A549 (cell line): ENCODE data around the gene CACUL1.

ENCODE experiments used
- CEBPB ChIP-seq, 2 experiments: fragments of >200 bp in 1 of 2; sonication (Bioruptor Twin) in 1 of 2; formaldehyde crosslinking in 1 of 2; IDR thresholded peaks; 2 replicates each; pipeline ENCODE4 v1.6.1; 2012 to 2016
- CHD2 ChIP-seq: fragments of 150-350 bp; IDR thresholded peaks from 2 replicates; pipeline ENCODE4 v1.6.1; 2014; ENCODE audit warnings: low read length; ENCODE audit not compliant: partially characterized antibody
- ESRRA ChIP-seq: fragments of 150-350 bp; IDR thresholded peaks from 2 replicates; pipeline ENCODE4 v1.6.1; 2014; ENCODE audit warnings: mild to moderate bottlenecking, low read length, borderline replicate concordance
- KDM1A ChIP-seq: fragments of 200-600 bp; sonication (generic); IDR thresholded peaks from 2 replicates; pipeline ENCODE4 v1.6.1; 2016; ENCODE audit warnings: low read depth, mild to moderate bottlenecking
- MAX ChIP-seq: IDR thresholded peaks from 2 replicates; pipeline ENCODE4 v1.6.1; 2012
- NFE2L2 ChIP-seq: fragments of 150-350 bp; conservative IDR thresholded peaks from 2 replicates; pipeline ENCODE4 v1.6.1; 2014; ENCODE audit warnings: low read length
- PBX3 ChIP-seq: IDR thresholded peaks from 2 replicates; pipeline ENCODE4 v1.6.1; 2012
- POLR2A ChIP-seq: IDR thresholded peaks from 2 replicates; pipeline ENCODE4 v1.6.1; 2012; ENCODE audit warnings: mild to moderate bottlenecking, low read length
- POLR2AphosphoS2 ChIP-seq: conservative IDR thresholded peaks from 2 replicates; pipeline ENCODE4 v1.6.1; 2012; ENCODE audit warnings: low read length, improper control_type of control experiment, inconsistent platforms
- REST ChIP-seq: fragments of 200-600 bp; sonication (generic); IDR thresholded peaks from 2 replicates; pipeline ENCODE4 v1.6.1; 2016; ENCODE audit warnings: antibody characterized with exemption, mild to moderate bottlenecking, moderate library complexity
- RFX5 ChIP-seq: fragments of 450-650 bp; IDR thresholded peaks from 2 replicates; pipeline ENCODE4 v1.7.1; 2014; ENCODE audit warnings: antibody characterized with exemption, mild to moderate bottlenecking, moderate library complexity
- TF ChIP-seq, protein P1 (sequence below): fragments of >200 bp; sonication (Bioruptor Twin); formaldehyde crosslinking; IDR thresholded peaks from 3 replicates; pipeline ENCODE4 v1.5.1; 2016
- TF ChIP-seq, protein P2 (sequence below): fragments of 150-350 bp; IDR thresholded peaks from 2 replicates; pipeline ENCODE4 v1.6.1; 2014; ENCODE audit warnings: low read depth, mild to moderate bottlenecking, low read length

GRCh38 chr10:118754556-118755423 lies at the start of gene CACUL1:
- TF ChIP-seq REST (no peak), MAX (peak; percentile 92), POLR2A (peak; percentile 68), KDM1A (no peak), ESRRA (no peak), CEBPB (IDR thresholded peaks at IDR 0.05) (no peak), RFX5 (peak; percentile 91), NFE2L2 (no peak), POLR2AphosphoS2 (no peak), CHD2 (no peak), PBX3 (peak; percentile 46; the same call in 1 of the 2 replicates)
- TF ChIP-seq, protein P1, sequence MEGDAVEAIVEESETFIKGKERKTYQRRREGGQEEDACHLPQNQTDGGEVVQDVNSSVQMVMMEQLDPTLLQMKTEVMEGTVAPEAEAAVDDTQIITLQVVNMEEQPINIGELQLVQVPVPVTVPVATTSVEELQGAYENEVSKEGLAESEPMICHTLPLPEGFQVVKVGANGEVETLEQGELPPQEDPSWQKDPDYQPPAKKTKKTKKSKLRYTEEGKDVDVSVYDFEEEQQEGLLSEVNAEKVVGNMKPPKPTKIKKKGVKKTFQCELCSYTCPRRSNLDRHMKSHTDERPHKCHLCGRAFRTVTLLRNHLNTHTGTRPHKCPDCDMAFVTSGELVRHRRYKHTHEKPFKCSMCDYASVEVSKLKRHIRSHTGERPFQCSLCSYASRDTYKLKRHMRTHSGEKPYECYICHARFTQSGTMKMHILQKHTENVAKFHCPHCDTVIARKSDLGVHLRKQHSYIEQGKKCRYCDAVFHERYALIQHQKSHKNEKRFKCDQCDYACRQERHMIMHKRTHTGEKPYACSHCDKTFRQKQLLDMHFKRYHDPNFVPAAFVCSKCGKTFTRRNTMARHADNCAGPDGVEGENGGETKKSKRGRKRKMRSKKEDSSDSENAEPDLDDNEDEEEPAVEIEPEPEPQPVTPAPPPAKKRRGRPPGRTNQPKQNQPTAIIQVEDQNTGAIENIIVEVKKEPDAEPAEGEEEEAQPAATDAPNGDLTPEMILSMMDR, result no peak
- TF ChIP-seq, protein P2, sequence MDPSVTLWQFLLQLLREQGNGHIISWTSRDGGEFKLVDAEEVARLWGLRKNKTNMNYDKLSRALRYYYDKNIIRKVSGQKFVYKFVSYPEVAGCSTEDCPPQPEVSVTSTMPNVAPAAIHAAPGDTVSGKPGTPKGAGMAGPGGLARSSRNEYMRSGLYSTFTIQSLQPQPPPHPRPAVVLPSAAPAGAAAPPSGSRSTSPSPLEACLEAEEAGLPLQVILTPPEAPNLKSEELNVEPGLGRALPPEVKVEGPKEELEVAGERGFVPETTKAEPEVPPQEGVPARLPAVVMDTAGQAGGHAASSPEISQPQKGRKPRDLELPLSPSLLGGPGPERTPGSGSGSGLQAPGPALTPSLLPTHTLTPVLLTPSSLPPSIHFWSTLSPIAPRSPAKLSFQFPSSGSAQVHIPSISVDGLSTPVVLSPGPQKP, result no peak
